HepG2 (cell line): ENCODE results near the gene SRGAP2B.
"Not testable (repeated sequence)": the region's sequence is repeated elsewhere in the genome, so short reads cannot be mapped to it uniquely, and the experiment has no call there.

ENCODE experiments used
- KDM4B ChIP-seq: sonication (generic); formaldehyde crosslinking; IDR thresholded peaks from 2 replicates; pipeline ENCODE4 v1.4.0; 2020; ENCODE audit warnings: missing genetic modification reagents
- ZNF451 ChIP-seq: sonication (generic); formaldehyde crosslinking; IDR thresholded peaks from 2 replicates; pipeline ENCODE4 v1.5.0; 2020; ENCODE audit warnings: mild to moderate bottlenecking, missing genetic modification reagents
- TF ChIP-seq, protein P1 (sequence below): sonication (generic); formaldehyde crosslinking; IDR thresholded peaks from 2 replicates; pipeline ENCODE4 v1.8.1; 2023; ENCODE audit warnings: mild to moderate bottlenecking, inconsistent platforms, moderate library complexity, missing genetic modification reagents, borderline replicate concordance

DNA sequence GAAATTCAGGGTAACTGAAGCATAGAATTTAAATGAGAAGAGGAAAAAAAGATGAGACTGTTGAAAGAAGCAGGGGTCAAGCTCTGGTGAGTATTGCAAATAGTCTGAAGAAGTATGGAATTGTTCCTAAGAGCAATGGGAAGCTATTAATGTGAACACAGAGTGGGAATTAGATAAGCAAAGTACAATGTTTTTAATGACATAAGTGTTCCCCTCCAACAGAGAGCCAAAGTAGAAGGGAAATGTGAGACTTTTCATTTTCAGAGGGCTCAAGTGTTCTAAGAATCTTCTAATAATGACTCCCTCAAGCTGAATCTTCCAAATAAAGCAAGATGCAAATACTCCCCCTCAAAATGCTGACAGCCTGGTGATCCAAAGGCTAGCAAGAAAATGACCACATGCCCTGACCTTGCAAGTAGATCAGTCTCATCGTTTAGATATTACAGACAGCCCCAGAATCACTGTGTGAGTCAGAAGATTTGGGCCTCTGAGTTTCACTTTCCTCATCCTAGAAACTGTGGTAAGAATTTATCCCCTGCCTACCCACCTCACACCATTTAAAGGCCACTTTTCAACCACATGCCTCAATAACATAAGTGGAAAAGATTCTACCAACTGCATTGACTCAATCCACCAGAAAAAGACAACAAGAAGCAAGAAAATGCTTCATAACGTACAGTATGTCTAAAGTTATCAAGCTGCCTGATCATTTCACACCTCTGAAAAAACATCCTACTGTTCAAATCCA, 79.2 kb downstream of the SRGAP2B start:
- TF ChIP-seq, protein P1, sequence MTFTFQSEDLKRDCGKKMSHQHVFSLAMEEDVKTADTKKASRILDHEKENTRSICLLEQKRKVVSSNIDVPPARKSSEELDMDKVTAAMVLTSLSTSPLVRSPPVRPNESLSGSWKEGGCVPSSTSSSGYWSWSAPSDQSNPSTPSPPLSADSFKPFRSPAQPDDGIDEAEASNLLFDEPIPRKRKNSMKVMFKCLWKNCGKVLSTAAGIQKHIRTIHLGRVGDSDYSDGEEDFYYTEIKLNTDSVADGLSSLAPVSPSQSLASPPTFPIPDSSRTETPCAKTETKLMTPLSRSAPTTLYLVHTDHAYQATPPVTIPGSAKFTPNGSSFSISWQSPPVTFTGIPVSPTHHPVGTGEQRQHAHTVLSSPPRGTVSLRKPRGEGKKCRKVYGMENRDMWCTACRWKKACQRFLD (CRISPR knock-in tag), result not testable (repeated sequence)
- not testable (repeated sequence) for TF ChIP-seq ZNF451, KDM4B (CRISPR knock-in tag)
